Esophagus muscularis mucosa (tissue), 4 donors: ENCODE results near the gene ATP5MC2.

Source experiments
- CTCF ChIP-seq, 3 experiments: fragments of 200-600 bp in 2 of 3; fragments of 450-650 bp in 1 of 3; sonication (generic) in 2 of 3; IDR thresholded peaks; one replicate each; pipeline ENCODE4 v1.5.1; 2017 to 2019; ENCODE audit warnings: antibody characterized with exemption in 3 of 3, mild to moderate bottlenecking in 2 of 3, moderate library complexity in 1 of 3
- EP300 ChIP-seq: sonication (generic); formaldehyde crosslinking; IDR thresholded peaks from one replicate; pipeline ENCODE4 v1.6.1; 2017; ENCODE audit warnings: antibody characterized with exemption
- POLR2A ChIP-seq: fragments of 450-650 bp; IDR thresholded peaks from one replicate; pipeline ENCODE4 v1.6.1; 2017; ENCODE audit warnings: antibody characterized with exemption, moderate library complexity, mild to moderate bottlenecking, low read depth
- POLR2AphosphoS5 ChIP-seq, 2 donors: sonication (generic); formaldehyde crosslinking; IDR thresholded peaks; one replicate each; pipeline ENCODE4 v1.6.1; 2017; ENCODE audit warnings: antibody characterized with exemption in 2 of 2

GRCh38 chr12:53686436-53686835 lies 10.6 kb upstream of the ATP5MC2 start:
- TF ChIP-seq POLR2AphosphoS5 (IDR thresholded peaks at IDR 0.05) (no peak), CTCF (IDR thresholded peaks at IDR 0.05) (no peak), POLR2A (no peak), EP300 (no peak)
